ENCODE data around the gene GRM2.

GRCh38 chr3:51681453-51681852 is 25.4 kb upstream of the GRM2 start:
- no peak for TF ChIP-seq CTCF (IDR thresholded peaks at IDR 0.05; ENCODE audit: poor library complexity)
- no peak for TF ChIP-seq EZH2phosphoT487 (IDR thresholded peaks at IDR 0.05; ENCODE audit: low read depth, severe bottlenecking, unreplicated experiment)

Data from hepatocyte (in vitro differentiated cells).